AG04450 (cell line): ENCODE measurements around the gene DCAF10. TPM values are rescaled to one million over a fixed set of nuclear protein-coding genes. Genes with fewer than 3 reads are reported as not detected.

ENCODE experiments used
- CTCF ChIA-PET: fragments of 300-600, 350-600 bp; formaldehyde crosslinking; extraction: SDS; loops from one replicate; lab custom pipeline; 2022; ENCODE audit warnings: antibody characterized with exemption, inconsistent platforms; lab: Charles Lee
- POLR2A ChIA-PET: fragments of 350-600 bp; formaldehyde crosslinking; extraction: SDS; loops from one replicate; lab custom pipeline; 2021; ENCODE audit warnings: antibody characterized with exemption, inconsistent platforms; lab: Yijun Ruan, JAX
- DNase-seq: peaks from one replicate; pipeline ENCODE4 v3.0.0-alpha.2; 2011; ENCODE audit warnings: low read depth, low spot score
- H3K27ac ChIP-seq: one replicate; pipeline ENCODE4 v1.5.1; 2012; ENCODE audit warnings: low read depth, low read length, control low read depth
- H3K27me3 ChIP-seq: one replicate; pipeline ENCODE4 v1.6.0; 2012; ENCODE audit warnings: low read length; ENCODE audit not compliant: control insufficient read depth, insufficient read depth
- H3K4me3 ChIP-seq: 2 replicates; pipeline ENCODE4 v1.5.1; 2011; ENCODE audit warnings: mild to moderate bottlenecking, low read depth, low read length, control low read depth
- H3K9me3 ChIP-seq: 2 replicates; pipeline ENCODE4 v1.5.1; 2012; ENCODE audit warnings: low read length; ENCODE audit not compliant: control insufficient read depth, insufficient read depth
- CTCF ChIP-seq: IDR thresholded peaks from 2 replicates; pipeline ENCODE4 v1.5.1; 2011; ENCODE audit warnings: low read depth, low read length, control low read depth, inconsistent platforms
- polyA plus RNA-seq: library from polyadenylated mRNA; depleted of rRNA; stranded (reverse); fragments of >200 nt; gene quantifications from 2 replicates; pipeline ENCODE4 v1.2.3, GENCODE V29; 2011

The DCAF10 gene
- polyA plus RNA-seq, 1 experiment: 28.7 TPM

- ChIA-PET CTCF (interaction anchor here (0.8 kb wide), 2 partner anchors 8 to 14 kb away, joined by 3 to 4 read pairs; no protein-coding TSS in a partner anchor), POLR2A (interaction anchor here (1.2 kb wide), 1 partner anchor 55 kb away, joined by 3 read pairs; the partner anchor contains the start of gene EXOSC3)
- Histone ChIP-seq H3K27me3 (no peaks in the 10 kb centered on the region), H3K27ac (peak overlapping the region; percentile 22), H3K9me3 (no peaks in the 10 kb centered on the region), H3K4me3 (no peak overlapping the region)
- no peak for DNase-seq
- no peak for TF ChIP-seq CTCF
These were observed 39.2 kb downstream of the DCAF10 start for GRCh38 chr9:37839496-37840461.

- DNase-seq: peak; percentile 34
- TF ChIP-seq CTCF: no peak
- Histone ChIP-seq H3K27me3 (no peaks in the 10 kb centered on the region), H3K4me3 (no peak overlapping the region), H3K9me3 (no peaks in the 10 kb centered on the region), H3K27ac (no peak overlapping the region)
- CTCF ChIA-PET: interaction anchor here (0.8 kb wide), 1 partner anchor 9 kb away, joined by 3 read pairs; no protein-coding TSS in a partner anchor
- POLR2A ChIA-PET: interaction anchor here (1.2 kb wide), 1 partner anchor 56 kb away, joined by 3 read pairs; the partner anchor contains the start of gene EXOSC3
These were observed 40.1 kb downstream of the DCAF10 start for GRCh38 chr9:37840560-37841194.

- no peak overlapping the region for H3K27ac ChIP-seq
- ChIA-PET CTCF (no interaction called here), POLR2A (no interaction called here)
- DNase-seq: no peak
- TF ChIP-seq CTCF: no peak
- H3K27me3 ChIP-seq: no peaks in the 10 kb centered on the region
- H3K9me3 ChIP-seq: no peaks in the 10 kb centered on the region
- H3K4me3 ChIP-seq: no peak overlapping the region
These were observed 51.6 kb downstream of the DCAF10 start for GRCh38 chr9:37852222-37852621.

- H3K27me3 ChIP-seq: no peaks in the 10 kb centered on the region
- DNase-seq: no peak
- H3K9me3 ChIP-seq: no peaks in the 10 kb centered on the region
- POLR2A ChIA-PET: no interaction called here
- TF ChIP-seq CTCF: no peak
- CTCF ChIA-PET: no interaction called here
- H3K27ac ChIP-seq: no peak overlapping the region
- H3K4me3 ChIP-seq: no peak overlapping the region
These were observed 56.0 kb downstream of the DCAF10 start for GRCh38 chr9:37856551-37856950.
